SU-DHL-6 (cell line): ENCODE data around the gene PRB3.

Experiments used
- H2AFZ ChIP-seq: fragments of 200-600 bp; sonication (generic); 2 replicates; pipeline ENCODE4 v1.6.1; 2014; ENCODE audit warnings: low read depth, mild to moderate bottlenecking, moderate library complexity, mixed read lengths, antibody characterized with exemption, low read length; ENCODE audit not compliant: severe bottlenecking
- H3F3A ChIP-seq: fragments of 200-600 bp; shearing (Covaris generic); 2 replicates; pipeline ENCODE4 v1.6.0; 2016; ENCODE audit warnings: antibody characterized with exemption, mild to moderate bottlenecking; ENCODE audit not compliant: insufficient read depth
- H3K27ac ChIP-seq: fragments of 200-600 bp; sonication (generic); 2 replicates; pipeline ENCODE4 v1.5.1; 2016; ENCODE audit warnings: low read depth, mild to moderate bottlenecking, low read length, moderate library complexity, mixed read lengths
- H3K27me3 ChIP-seq: fragments of 200-600 bp; sonication (generic), shearing (Covaris generic); 2 replicates; pipeline ENCODE4 v1.6.0; 2014; ENCODE audit warnings: mild to moderate bottlenecking, low read length
- H3K36me3 ChIP-seq: fragments of 200-600 bp; sonication (generic); 2 replicates; pipeline ENCODE4 v1.6.1; 2014; ENCODE audit warnings: mild to moderate bottlenecking, low read length, mixed read lengths
- H3K4me2 ChIP-seq: fragments of 300-600, 200-600 bp; shearing (Covaris generic), sonication (generic); 2 replicates; pipeline ENCODE4 v1.6.0; 2014; ENCODE audit warnings: low read length, low read depth, mild to moderate bottlenecking; ENCODE audit not compliant: poor library complexity, severe bottlenecking
- H3K4me3 ChIP-seq: fragments of 200-600 bp; sonication (generic); 2 replicates; pipeline ENCODE4 v1.5.1; 2014; ENCODE audit warnings: antibody characterized with exemption, low read length, mild to moderate bottlenecking, mixed read lengths; ENCODE audit not compliant: insufficient read depth, poor library complexity, severe bottlenecking
- H3K79me2 ChIP-seq: fragments of 200-600 bp; sonication (generic); 2 replicates; pipeline ENCODE4 v1.6.1; 2014; ENCODE audit warnings: mild to moderate bottlenecking, low read length, moderate library complexity; ENCODE audit not compliant: insufficient read depth
- H3K9ac ChIP-seq: fragments of 200-600 bp; sonication (generic); 2 replicates; pipeline ENCODE4 v1.7.0; 2014; ENCODE audit warnings: mild to moderate bottlenecking, low read length
- H3K9me2 ChIP-seq: fragments of 200-600 bp; sonication (generic); replicated peaks from 2 replicates; pipeline ENCODE4 v1.6.1; 2014; ENCODE audit warnings: low read length; ENCODE audit not compliant: insufficient read depth
- H3K9me3 ChIP-seq: fragments of 200-600 bp; sonication (generic); 2 replicates; pipeline ENCODE4 v1.6.1; 2014; ENCODE audit warnings: low read length, mixed read lengths; ENCODE audit not compliant: insufficient read depth
- H4K20me1 ChIP-seq: fragments of 200-600 bp; sonication (generic); 2 replicates; pipeline ENCODE4 v1.6.1; 2014; ENCODE audit warnings: low read depth, mild to moderate bottlenecking, antibody characterized with exemption, low read length, moderate library complexity, mixed read lengths
- CTCF ChIP-seq: fragments of 200-600 bp; sonication (generic); IDR thresholded peaks from one replicate; pipeline ENCODE4 v1.5.1; 2017; ENCODE audit warnings: antibody characterized with exemption, mild to moderate bottlenecking, low read length, moderate library complexity; ENCODE audit not compliant: insufficient read depth, poor library complexity, severe bottlenecking
- EZH2phosphoT487 ChIP-seq: fragments of 200-600 bp; sonication (generic), shearing (Covaris generic); conservative IDR thresholded peaks from 2 replicates; pipeline ENCODE4 v1.6.1; 2018; ENCODE audit warnings: mild to moderate bottlenecking, antibody characterized with exemption, low read length, moderate library complexity, mixed read lengths

The PRB3 gene

GRCh38 chr12:11269607-11270006 lies at the start of gene PRB3:
Gene PRB3 (minus strand): TSS chr12:11269707. CDS start chr12:11269669, 38 bp downstream.
- H3K36me3 ChIP-seq, result no peaks in the 10 kb centered on the region
- H2AFZ ChIP-seq, result no peak within 1 kb of the TSS
- H3K9me3 ChIP-seq, result no peaks in the 10 kb centered on the region
- no peaks in the 10 kb centered on the region for H3K79me2 ChIP-seq
- H3K4me3 ChIP-seq, result no peak within 1 kb of the TSS
- no peak within 1 kb of the TSS for H3K9ac ChIP-seq
- no peaks in the 10 kb centered on the region for H3K27me3 ChIP-seq
- H4K20me1 ChIP-seq, result no peaks in the 10 kb centered on the region
- H3K4me2 ChIP-seq, result no peak within 1 kb of the TSS
- H3K27ac ChIP-seq, result no peak within 1 kb of the TSS
- H3K9me2 ChIP-seq, result no peaks in the 10 kb centered on the region
- no peaks in the 10 kb centered on the region for H3F3A ChIP-seq
- TF ChIP-seq EZH2phosphoT487 (no peak), CTCF (no peak)

- Histone ChIP-seq H3K36me3 (no peaks in the 10 kb centered on the region), H3K27me3 (no peaks in the 10 kb centered on the region), H4K20me1 (no peaks in the 10 kb centered on the region), H3K79me2 (no peaks in the 10 kb centered on the region), H3K4me2 (no peak within 1 kb of the TSS), H3K9me2 (no peaks in the 10 kb centered on the region), H3K4me3 (no peak within 1 kb of the TSS), H3K27ac (no peak within 1 kb of the TSS), H3K9me3 (no peaks in the 10 kb centered on the region), H2AFZ (no peak within 1 kb of the TSS), H3K9ac (no peak within 1 kb of the TSS), H3F3A (no peaks in the 10 kb centered on the region)
- no peak for TF ChIP-seq EZH2phosphoT487
- TF ChIP-seq CTCF, result no peak
Measured at GRCh38 chr12:11310336-11310735, 40.8 kb upstream of the PRB3 start, which contains the start of gene PRB4. Gene PRB4 (minus strand): TSS chr12:11310436. CDS start chr12:11310398, 38 bp downstream.

- Histone ChIP-seq H3K36me3 (no peaks in the 10 kb centered on the region), H3K27ac (no peak overlapping the region), H3K4me2 (no peak overlapping the region), H3K27me3 (no peaks in the 10 kb centered on the region), H3K4me3 (no peak overlapping the region), H3F3A (no peaks in the 10 kb centered on the region), H3K9ac (no peak overlapping the region), H3K79me2 (no peaks in the 10 kb centered on the region), H4K20me1 (no peaks in the 10 kb centered on the region), H3K9me2 (no peaks in the 10 kb centered on the region), H2AFZ (no peak overlapping the region), H3K9me3 (no peaks in the 10 kb centered on the region)
- TF ChIP-seq EZH2phosphoT487 (no peak), CTCF (no peak)
Measured at GRCh38 chr12:11307143-11307542, 37.6 kb upstream of the PRB3 start.
